NOMO-1 (cell line): ENCODE results near the gene FOXP1.

ENCODE experiments used
- DNase-seq, 2 experiments: peaks; one replicate each; lab custom pipeline; 2025; ENCODE audit not compliant: unreplicated experiment in 2 of 2; lab: John Stamatoyannopoulos, UW

Gene FOXP1

DNA sequence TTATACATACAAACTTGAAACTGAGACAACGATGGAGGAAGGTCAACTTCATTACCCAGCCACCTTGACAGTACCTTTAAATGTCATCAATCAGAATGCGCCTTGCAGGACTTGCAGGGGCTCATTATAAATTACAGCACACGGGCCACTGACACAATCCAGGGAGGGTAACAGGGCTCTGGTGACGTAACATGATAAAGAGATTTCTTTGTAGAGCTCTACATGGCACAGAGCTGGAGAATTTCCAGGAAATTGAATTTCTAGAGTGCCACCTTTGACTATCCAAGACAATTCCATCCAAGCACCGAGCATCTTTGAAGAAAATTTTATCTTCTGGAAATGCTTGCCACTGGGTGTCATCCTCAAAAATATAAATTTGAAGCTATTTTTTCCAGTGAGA is 486.0 kb downstream of the FOXP1 start:
- DNase-seq: no peak

DNA sequence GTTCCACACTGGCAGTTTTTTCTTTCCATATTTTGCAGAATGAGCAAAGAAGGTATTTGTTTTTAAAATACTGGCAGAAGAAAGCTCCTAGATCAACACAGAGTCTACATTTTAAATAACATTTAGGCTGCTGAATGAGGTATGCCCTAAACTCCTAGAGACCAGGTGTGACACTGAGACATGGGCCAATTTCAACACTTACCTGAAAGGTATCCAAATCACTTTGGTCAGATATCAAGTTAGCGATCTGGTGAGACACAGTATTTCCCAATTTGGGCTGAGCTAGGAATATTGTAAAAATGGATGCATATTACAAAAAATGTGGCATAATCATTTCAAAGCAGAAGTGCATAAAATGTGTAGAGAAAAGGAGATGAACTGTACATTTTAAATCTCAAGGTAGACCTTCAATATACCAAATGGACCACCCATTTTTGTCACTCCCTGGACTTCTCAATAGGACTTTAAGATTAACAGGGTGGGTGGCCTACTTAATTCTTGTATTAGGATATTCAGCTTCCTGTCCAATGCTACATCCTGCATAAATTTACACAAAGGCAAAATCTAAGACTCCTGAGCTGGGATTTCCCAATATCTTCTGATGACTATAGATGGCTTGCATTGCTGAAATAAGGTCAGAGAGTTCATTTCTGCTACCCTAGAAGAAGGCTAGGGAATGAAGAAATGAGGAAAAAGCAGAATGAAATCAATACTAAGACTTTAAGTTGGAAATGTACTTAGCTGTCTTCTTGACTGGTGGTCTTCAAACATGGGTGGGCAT is 487.8 kb downstream of the FOXP1 start:
- DNase-seq: no peak

DNA sequence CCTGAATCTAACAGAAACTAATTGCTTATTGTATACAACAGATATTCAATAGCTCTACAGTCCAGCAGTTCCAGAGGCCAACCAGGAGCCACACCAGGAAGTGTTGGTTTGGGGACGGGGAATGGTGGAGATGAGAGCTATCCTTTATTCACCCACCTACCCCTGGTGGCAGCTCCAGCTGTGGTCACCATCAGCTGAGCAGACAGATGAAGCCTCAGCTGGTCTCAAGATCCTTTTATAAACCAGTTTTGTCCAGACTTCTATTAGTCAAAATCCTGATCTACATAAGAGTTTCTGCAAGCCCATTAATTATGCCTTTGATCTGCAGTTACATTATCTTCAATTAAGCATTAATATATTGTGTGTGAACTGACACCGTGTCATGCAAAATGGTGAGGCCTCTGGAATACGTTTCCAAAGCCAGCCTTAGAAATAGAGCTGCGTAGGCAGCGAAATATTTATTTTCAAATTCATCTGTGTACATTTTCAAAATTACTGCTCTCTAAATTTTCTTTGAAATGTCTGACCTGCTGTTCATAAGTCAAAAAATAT is 488.8 kb downstream of the FOXP1 start:
- DNase-seq: no peak

DNA sequence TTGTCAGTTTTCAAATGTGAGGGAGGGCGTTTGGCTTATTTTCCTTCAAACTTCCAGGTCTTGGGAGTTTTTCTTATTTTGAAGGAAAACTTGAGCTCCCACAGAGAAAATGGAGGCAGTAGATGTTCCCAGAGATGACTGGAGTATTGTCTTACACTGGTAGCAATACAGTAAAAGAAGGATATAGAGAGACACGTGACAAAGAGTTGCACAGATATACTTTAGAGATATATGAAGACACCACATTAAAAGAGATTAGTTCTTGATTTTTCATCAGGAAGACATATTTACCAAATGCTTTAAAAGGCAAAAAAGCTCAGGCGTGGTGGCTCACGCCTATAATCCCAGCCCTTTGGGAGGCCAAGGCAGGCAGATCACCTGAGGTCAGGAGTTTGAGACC is 490.9 kb downstream of the FOXP1 start:
- no peak for DNase-seq

DNA sequence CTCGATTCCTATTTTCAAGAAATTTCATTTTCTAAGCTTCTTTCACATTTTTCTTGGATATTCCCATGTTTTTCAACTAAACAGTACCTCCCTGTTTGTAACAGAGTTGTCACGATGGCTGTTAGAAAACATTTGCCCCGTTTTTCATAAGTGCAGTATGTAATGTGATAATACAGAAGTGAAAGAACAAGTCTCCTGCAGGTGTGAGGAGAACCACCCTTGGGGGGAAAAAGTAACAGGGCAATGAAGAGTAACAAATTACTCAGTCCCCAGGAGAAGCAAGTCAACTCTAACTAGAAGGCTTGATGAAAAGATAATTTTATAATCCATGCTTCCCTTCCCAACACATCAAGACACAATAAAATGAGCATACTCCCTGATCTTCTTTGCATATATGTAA is 493.3 kb downstream of the FOXP1 start:
- no peak for DNase-seq

DNA sequence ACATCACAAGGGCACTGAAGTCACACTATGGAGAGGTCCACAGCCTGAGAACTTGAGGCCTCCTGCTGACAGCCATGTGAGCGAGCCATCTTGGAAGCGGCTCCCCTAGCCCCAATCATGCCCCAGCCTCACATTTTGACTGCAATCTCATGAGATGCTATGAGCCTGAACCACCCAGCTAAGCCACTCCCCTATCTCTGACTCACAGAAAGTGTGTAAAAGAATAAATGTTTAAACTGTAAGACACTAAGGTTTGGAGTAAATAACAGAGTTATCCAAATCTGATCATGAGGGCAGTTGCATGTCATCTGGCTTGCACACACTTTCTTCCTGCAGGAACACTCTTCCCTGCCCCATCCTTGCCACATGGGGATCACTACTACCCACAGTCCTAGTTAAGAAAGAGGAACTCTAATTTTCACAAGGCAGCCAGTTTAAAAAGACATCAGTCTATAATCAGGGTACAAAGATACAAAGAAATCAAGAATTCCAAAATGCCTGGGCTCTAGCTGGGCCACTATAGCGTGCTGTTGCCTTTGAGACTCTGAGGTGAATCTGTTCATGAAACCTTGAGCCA is 494.2 kb downstream of the FOXP1 start:
- DNase-seq: no peak

DNA sequence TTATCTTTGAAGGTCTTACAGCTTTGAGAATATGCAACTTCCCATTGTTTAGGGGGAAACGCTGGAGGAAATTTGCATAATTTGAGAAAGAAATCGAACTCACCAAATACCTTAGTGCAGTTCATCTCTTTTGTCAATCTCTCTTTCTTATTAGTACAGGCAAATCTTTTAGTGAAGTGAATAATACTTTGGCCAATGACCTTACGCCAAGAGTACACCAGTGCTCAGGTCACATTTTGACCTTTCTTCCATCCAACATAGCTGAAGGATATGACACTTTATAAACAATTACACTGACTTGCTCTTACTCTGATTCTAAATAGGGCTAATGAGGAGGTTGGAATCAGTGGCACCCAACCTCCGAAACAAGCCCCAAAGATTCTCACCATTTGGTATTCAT is 494.8 kb downstream of the FOXP1 start:
- DNase-seq: no peak

DNA sequence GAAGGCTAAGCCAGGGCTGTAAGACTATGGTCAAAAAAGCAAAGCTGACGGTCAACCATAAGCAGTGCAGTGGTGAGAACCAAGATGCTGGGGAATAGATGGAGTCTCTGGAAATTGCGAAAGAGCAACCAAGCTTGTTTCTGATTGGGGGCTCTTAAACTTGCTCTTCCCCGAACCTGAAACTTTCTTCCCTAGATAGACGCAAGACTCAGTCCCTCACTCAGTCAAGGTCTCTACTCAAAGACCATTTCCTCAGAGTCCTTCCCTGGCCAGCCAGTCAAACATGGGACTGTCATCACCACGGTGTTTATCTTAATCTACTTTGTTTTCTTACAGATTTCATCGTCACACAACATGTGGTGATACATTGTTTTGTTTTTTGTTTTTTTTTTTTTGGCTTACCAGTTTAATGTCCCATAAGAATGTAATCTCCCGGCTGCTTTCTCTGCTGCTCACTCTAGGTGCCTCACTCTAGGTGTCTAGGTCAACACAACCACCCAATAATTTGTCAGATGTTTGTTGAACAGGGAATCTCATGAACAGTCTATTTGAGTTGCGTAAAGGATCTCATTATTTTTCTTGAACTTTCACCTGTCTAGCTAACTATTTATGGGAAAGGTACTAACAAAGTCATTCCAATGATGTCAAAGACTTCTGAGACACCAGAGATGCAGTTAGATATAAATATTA is 495.4 kb downstream of the FOXP1 start:
- DNase-seq: no peak

DNA sequence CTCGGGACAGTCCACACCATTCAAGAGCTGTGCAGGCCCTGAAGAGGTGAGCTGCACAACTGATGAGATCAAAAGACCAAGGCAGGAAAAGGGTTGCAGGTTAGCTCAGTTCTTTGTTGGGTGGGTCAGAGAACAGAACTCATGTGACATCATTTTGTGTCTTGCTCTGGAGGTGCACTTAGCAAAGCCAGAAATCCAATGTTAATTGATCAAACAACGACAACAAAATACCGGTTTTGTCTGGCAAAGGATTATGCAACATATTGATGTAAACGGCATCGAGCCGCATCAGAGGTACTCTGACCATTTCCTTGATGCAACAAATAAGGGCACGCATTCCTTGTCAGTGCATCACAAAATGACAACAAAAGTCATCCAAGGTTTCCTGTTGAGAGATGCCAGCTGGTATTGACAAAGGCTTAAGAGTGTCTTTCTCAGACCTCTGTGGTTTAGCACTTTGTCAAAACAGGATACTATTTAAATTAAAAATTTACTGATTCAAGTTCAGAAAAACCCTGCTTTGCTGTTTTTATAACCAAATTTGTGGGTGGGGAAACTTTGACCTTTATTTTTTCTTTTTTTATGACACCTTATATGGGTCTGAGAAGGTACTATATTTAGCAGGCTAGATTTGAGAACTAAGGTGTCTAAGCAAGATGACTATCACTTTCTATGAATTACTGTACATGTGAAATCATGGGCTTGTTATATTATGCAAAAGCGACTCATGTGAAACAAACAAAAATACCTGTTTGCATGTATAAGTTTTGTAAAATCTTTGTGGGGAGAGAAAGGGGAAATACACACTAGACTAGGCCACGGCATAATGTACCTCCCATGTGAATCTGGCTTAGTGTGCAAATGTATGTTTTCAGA is 496.1 kb downstream of the FOXP1 start:
- no peak for DNase-seq

DNA sequence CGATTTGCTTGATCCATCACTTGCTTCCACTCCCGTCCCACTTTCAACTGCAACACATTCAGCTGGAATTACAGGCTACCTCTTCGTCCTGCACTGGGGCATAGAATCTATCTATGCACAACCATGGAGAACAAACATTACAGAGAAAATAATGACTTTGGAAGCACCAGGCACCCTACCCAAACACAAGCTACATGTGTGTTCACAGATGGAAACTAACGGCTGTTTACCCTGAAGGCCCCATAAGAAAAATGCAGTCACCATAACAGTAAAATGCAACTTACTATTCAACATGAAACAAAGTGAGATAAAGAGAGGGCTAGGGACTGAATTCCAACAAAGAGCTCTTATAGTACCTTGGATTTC is 496.8 kb downstream of the FOXP1 start:
- DNase-seq: no peak

DNA sequence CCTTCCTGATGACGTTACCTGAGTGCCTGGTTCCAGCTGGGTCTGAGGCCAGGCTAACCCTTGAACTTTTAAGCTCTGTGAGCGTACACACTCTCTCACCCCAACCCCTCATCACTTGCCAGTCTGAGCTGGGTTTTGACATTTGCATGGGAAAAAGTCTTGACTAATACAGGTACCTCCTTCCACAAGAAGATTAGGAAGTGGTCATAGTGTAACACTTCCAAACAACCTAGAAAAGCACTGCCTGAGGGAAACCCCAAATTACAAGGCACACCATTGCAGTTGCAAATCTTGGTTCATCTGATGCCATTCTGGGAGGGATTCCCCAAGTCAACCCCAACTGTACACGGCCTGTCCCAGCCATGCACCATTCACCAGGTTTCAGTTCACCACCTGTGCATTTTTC is 499.8 kb downstream of the FOXP1 start:
- no peak for DNase-seq

DNA sequence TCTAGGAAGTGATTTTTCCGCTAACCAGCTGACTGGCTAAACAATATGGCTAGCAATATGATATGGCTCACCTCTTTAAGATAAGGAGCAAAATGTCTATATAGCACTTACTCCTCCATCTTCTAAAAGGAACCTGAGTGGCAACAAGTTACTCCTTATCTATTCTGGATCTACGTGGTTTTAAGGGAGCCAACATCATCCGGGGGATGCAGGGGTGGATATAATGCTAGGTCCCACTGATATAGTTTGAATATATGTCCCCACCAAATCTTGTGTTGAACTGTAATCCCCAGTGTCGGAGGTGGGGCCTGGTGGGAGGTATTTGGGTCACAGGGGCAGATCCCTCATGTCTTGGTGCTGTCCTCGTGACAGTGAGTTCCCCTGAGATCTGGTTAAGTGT is 500.7 kb downstream of the FOXP1 start:
- DNase-seq: no peak

DNA sequence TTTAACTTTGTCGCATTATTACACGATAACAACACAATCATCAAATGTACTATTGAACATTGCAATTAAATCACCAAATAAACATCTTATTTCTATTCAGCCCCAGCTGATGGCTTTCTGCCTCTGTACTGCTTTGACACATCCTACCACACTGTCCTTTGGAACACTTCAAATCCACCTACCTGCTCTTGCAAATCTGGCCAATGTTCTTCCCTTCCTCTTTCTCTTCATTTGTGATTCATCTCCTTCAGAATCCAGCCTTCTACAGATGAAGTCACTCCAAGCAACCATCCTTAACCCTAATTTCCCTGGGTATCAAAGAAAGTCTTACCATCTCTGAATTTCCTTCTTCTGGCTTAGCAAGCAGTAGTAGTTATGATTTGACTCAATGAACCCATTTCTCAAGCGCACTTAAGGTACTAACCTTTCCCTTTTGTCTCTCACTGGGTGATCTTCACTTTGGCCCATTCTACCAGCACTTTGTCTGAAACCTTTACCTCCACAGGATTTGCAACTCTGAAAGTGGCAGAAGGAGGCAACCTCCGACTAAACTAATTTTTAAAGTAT is 502.9 kb downstream of the FOXP1 start:
- no peak for DNase-seq

DNA sequence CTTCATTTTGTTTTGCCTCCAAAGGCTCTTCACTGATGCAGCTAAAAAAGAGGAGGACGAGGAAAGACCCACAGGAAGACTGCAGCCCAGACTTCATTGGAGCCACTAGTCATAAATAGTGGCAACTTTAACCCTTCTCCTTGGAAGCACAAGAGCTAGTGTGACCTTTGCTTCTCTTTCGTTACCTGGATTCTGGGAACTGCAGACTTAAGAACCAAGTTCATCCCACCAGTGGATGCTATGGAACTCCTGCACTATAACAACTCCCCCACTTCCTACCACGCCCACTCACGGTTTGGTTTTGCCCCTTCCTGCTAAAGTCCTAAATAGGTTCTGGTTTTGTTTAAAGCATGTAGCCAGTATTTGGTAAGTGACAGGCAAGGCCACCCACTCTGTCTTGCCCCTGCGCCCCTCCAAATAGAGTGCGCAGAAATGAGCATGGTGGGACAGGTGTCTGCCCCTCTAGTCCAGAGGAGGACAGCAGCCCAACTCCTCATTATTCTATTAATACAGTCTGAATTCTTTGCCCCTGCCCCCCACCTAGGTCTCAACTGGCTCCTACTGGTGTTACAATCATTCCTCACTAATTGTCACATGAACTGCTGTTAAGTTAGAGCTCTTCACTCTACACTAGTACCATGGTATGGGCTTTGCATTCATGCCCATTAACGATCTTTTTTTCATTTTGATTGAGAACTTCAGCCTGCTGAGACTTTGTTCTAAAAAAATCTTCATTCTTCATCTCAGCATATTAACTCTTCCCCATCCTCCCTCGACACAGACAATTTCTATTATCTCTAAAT is 504.6 kb downstream of the FOXP1 start:
- no peak for DNase-seq

DNA sequence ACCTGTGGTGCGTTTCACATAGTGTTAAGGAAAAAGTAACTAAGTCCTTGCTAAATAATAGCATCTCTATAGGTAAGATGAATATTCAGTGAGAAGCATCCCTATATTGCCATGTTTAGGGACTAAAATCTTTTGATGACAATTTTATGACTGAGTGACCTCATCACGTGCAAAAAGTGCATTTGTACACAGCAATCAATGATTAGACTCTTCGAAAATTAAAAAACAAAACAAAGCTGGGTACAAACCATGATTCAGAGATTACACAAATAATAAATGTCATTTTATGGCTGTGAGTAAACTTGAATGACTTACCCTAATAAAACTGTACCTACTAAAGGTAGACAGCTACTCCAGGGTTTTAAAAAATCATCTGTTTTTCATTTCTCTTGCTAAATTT is 505.3 kb downstream of the FOXP1 start:
- no peak for DNase-seq

DNA sequence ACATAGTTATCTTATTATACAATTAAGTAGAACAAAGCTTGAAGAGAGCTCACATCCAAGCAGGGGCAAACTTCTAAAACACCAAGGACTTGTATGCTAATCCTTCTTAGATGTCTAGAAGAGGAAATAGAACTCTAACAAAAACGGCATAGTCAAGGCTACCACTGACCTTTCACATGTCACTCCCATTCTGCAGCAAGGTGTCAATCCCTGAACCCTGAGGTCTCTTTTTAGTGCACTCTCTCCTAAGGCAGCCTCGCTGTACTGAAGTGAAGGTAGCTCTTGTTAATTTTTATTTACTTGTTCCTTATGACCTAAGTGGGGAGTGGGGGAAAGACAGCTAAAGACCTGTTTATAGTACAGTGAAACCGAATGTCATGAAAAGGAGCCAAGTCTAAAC is 506.5 kb downstream of the FOXP1 start:
- DNase-seq: no peak

DNA sequence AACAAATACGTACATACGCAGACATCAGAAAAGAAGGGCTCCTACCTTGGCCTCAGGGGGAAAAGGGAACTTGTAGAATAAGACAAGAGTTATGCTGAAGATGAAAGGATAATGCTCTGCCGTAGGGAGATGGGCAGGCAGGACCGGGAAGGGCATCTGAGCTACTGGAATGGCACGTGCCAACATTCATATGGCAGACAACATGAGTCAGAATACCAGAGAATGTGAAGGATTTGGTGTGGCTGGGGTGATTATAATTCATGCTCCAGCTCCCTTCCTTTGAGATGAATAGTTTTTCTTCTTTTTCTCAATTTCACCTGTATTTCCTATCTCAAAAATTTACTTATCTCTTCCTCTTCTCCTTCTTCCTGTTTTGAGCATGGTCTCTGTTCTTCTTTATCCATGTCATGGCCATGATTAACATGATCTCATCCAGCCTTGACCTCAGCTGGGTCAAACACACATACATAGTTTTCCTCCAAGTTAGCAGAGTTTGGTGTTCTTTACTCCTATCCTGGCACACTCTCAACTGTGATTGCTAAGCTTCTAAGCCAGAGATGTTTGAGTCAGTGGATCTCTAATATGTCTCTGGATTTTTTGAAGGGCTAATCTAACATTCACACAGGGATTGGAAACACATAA is 507.0 kb downstream of the FOXP1 start:
- no peak for DNase-seq

DNA sequence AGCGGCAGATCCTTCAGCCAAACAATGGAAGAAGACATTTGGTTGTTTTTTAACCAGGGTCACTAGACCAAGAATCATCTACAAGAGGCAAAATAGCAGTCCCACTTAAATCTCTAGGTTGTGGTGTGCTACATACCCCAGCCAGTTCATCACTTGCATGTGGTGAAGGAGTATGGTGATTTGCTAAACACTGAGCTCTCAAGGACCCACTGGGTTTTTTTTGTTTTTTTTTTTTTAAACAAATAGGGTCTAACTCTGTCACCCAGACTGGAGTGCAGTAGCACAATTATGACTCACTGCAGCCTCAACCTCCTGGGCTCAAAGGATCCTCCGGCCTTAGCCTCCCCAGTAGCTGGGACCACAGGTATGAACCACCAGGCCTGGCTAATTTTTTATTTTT is 508.0 kb downstream of the FOXP1 start:
- no peak for DNase-seq

DNA sequence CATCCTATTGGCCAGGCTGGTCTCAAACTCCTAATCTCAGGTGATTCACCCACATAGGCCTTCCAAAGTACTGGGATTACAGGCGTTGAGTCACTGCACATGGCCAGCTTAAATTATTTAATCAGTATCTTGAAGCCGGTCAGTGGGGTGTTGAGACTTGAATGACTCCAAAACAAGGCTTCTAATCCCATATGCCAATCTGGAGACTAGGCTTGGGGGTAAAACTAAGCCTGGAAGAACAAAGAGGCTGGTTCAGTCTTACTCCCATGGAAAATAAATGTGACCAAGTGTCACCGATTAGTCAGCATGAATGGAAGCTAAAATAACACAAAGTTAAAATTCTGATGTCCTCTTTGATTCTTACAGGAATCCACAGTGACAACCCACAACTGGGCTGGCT is 509.1 kb downstream of the FOXP1 start:
- DNase-seq: no peak
